HG02610 (cell line): ENCODE results near the gene MED10.
"Not testable (repeated sequence)": the region's sequence is repeated elsewhere in the genome, so short reads cannot be mapped to it uniquely, and the experiment has no call there.

Source experiments
- ATAC-seq: cut with Tn5 transposase; IDR thresholded peaks from one replicate; pipeline ENCODE4 v1.9.1; 2021; ENCODE audit warnings: mild to moderate bottlenecking, moderate library complexity; ENCODE audit not compliant: unreplicated experiment

The MED10 gene

DNA sequence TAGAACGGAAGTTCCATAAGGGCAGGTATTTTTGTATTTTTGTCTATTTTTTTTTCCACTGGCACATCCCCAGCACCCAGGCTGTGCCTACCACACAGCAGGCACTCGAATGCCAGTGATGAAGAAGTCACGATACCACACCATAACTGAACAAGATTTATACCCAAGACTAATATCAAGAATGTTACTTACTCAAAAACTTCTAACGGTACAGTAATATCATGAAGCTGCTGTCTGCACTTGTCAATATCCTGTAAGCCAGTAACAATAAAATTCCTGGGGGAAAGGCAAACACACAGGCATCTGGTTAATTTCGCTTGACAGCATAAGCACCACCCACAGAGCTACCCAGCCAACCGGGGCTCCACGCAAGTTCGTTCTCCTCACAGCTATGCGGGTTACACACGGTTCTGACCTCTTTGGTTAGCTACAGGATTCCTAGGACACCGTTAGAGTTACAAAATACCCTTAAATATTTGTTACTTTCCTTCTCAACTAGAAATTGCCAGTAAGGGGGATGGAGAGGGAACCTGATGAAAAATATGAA lies 1.3 kb downstream of the MED10 start:
- ATAC-seq = no peak

DNA sequence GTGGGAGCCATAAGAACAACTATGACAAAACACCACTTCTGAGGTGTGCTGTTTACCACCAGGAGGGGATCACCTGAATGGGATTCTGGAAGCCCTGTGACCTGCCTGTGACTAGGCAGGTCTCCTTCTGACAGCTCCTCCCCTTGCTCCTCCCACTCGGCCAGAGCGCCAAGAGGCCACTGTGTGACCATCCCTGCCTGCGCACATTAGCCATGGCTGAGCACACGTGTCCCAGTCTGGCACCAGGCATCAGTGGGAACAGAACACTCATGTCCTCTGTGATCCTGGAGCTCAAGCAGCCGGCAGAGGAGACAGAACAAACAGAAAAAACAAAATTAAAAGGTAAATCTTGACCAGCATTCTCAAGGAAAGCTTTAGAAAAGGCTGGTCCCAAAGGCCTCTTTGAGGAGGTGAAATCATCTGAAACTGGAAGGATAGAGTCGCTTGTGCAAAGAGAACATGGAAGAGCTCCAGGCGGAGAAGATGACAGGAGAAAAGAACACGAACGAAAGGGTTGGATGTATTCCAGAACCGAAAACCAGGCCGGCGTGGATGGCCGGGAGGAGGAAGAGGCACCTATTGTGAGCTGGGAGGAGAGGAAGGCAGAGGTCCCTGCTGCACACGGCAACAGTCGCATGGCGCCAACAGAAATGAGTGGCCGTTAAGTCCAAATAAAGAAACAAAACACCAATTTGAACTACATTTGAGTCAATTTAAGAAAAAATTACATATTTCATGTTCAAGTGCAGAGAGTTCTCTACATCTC lies 5.1 kb downstream of the MED10 start:
- no peak for ATAC-seq

DNA sequence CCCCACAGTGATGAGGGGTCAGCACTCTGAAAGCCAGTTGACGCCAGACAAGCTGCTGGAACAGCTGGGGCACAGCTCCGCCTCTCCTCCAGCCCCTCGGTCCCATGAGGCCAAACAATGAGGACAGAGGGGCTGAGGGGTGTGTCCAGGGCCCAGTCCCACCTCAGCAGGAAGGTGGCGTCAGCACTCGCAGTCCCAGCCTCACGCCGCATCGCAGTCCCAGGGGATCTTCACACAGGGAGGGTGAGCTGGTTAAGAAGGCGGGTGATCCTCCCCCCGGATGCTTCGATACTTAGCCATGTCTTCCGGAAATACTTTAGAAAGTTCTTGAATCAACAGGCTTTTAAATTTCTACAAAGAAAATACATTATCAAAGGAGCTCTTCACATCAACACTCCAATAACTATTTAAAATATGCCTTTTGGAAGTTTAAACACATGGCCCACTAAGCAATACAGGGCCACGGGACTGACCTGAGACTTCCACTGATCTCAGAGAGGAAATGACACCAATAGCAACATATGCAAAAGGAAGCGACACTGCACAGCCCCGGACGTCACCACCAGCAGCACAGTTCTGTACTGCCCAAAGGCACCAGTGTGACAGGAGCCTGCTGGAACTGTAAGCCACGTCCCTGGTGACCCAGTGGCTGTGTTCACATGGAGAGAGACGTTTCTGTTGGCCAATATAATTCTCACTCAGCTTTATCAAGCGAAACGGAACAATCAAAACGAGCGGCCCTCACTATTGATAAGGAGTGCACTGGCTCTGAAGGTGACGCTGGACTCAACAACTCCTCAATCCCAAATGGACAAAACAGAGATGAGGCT lies 5.9 kb downstream of the MED10 start:
- no peak for ATAC-seq

DNA sequence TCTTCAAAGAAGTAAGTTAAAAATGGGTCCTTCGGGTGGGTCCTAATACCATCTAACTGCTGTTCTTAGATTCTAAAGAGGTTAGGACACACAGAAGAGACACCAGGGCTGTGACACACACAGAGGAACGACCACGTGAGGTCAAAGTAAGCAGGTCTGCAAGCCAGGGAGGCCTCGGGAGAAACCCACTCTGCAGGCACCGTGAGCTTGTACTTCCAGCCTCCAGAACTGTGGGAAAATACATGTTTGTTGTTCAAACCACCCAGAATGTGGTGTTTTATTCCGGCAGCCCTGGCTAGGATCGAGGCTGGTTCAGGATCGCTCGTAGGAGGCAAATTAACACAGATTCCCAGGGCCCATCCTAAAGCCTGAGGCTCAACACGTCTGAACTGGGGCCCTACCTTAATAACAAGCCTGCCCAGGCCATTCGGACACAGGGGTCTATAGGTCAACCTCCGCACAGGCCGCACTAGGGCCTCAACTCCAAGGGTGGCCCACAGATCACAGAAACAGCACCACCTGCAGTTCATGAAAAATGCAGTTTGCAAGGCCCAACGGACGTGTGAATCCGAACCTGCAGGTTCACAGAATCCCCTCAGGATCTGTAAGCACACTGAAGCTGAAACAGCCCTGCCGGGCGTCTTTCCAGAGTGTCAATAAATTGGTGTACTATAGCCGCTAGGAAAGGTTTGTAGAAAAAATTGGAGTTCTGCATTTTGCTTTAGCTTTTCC lies 7.1 kb downstream of the MED10 start:
- no peak for ATAC-seq

DNA sequence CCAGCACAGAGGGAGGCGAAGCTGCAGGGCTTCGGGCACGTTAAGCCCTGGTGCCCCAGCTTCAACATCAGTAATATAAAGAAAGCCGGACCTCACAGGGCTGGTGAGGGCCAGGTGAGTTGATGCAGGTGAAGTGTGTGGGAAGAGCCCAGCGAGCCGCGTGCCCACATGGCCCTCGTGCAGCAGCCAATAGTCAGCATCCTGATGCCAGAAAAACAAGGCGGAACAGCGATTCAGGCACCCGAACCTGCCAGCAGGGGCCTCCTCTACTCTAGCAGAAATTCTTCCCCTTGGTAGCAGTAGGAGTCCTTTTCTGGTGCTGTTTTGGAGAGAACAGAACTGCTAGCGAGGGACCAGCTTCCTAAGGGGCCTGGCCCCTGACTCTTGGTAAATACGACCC lies 7.8 kb downstream of the MED10 start:
- no peak for ATAC-seq

DNA sequence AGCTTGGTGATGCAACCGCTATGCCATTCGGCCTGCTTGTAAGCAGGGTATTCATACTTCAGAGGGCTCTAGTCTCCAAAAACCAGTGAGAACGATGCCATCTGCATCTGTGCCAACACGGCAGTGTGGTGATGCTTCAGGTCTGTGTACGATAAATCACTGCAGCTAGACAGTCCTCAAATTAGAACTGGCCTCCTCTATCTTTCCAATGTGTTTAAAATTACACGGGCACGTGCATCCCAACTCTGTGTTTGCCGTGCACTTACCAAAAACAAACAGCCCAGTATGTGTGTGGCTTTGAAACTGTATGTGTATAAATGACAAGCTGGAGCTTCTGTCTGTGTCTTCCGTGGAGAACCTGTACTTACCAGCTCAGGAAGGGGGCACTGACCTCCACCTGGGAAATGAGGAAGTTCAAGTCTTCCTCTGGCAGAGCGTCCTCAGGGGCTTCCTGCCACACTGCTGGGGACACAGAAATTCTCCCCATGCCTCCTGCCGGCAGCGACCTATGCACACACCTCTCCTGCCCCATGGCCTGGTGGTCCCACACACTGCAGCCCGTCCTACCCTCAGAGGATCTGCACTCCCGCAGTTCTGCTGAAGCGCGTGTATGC lies 12.3 kb downstream of the MED10 start:
- no peak for ATAC-seq

DNA sequence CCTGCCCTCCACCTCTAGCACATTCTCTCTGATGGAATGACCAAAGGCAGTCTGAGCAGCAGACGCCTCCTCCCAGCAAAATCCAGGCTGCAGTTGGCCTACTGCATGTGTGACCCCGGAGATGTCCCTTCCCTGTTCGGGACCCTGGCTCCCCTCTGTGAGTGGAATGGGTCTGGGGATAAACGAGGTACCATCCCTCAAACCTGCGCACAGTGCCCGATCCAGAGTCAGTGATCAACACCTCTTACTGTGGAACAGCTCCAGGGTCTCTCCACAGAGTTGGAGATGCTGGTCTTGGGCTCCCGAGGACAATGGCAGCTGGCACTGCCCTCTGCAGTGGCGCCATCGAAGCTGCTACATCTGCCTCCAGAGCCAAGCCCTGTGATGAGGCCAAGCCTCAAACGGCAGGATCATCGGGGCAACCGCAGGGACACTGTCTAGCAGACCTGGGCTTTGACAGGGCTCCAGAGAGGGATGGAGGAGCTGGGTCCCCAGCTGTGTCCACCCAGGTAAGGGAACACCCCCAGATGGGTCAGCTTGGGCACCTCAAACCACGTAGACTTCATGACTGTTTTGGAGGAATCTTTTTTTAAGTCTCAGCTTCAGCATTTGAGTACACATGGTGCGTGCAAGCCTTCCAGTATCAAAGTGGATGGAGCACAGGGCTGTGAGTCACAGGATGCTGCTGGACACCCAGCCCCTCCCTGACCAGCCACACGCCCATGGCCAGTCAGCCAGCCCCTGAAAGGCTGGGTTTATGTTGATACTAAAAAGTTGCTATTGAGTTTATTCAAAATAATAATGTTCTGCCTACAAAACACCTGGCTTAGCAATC lies 13.0 kb downstream of the MED10 start:
- no peak for ATAC-seq

DNA sequence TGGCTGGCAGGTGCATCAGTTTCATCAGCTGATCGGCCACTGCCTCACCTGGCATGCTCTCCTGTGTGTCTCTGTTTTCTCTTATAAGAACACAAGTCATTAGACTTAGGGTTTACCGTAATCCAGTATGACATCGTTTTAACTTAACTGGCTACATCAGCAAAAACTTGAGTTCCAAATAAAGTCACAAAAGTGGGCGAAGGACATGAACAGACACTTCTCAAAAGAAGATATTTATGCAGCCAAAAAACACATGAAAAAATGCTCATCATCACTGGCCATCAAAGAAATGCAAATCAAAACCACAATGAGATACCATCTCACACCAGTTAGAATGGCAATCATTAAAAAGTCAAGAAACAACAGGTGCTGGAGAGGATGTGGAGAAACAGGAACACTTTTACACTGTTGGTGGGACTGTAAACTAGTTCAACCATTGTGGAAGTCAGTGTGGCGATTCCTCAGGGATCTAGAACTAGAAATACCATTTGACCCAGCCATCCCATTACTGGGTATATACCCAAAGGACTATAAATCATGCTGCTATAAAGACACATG lies 14.8 kb downstream of the MED10 start:
- ATAC-seq = not testable (repeated sequence)

DNA sequence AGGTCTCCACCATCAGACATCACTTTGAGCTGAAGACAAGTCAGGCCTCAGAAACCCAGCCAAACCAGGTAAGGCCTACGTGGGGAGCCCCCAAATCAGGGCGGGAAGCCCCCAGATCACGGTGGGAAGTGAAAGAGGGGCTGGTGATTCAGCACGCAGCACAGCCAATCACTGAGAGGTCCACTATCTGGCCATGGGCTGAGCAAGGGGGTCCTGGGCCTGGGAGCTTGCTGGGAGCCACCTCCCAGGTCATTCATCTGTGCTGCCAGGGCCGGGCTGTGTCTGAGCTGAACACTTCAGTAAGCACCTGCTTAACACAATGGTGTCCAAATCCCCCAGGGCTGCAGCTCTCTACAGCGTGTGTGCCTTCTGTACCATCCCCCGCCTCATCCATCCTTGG lies 15.5 kb downstream of the MED10 start:
- ATAC-seq = no peak

DNA sequence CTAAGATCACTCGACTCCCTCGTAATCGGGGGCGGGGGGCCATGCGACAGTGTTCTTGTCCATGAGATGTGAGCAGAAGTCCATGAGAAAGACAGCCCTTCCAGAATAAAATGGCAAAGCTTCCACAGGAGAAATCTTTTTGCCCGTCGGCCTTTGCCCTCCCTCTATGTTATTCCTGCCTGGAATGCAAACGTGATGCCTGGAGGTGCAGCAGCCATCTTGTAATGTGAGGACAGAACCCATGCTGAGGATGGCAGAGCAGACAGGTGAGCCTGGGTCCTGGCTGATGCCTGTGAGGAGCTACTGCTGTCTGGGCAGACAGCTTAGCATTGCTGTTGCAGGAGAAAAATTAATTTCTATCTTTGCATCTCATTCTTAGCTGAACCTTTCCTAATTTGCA lies 17.2 kb downstream of the MED10 start:
- ATAC-seq = no peak

DNA sequence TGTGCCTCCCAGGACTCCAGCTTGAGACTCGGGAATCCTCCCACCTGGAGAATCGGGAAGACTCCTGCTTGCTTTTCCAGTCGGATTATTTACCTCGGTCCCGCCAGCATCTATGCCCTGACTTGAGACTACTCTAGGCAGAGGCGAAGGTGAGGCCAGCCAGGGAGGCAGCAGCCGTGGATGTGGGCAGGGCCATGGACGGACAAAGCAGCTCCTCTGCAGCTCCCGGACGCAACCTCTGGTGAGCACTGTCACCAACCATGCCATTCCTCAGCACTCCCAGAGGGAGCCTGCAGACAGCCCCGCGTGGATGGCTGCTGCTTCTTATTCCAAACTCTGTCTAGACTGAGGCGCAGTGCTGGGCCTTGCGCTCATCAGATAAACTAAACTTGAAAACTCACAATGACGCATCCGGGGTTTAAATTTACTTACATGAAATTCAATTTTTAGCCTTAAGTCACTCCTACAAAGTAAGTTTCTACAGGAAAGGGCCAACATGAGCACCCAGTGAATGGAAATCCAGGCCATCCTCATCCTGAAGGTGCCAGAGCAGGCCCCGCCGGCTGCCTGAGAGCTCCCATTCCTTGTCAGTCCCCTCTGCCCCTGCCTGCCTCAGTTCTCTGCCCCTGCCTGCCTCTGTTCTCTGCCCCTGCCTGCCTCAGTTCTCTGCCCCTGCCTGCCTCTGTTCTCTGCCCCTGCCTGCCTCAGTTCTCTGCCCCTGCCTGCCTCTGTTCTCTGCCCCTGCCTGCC lies 17.8 kb downstream of the MED10 start:
- ATAC-seq = no peak

DNA sequence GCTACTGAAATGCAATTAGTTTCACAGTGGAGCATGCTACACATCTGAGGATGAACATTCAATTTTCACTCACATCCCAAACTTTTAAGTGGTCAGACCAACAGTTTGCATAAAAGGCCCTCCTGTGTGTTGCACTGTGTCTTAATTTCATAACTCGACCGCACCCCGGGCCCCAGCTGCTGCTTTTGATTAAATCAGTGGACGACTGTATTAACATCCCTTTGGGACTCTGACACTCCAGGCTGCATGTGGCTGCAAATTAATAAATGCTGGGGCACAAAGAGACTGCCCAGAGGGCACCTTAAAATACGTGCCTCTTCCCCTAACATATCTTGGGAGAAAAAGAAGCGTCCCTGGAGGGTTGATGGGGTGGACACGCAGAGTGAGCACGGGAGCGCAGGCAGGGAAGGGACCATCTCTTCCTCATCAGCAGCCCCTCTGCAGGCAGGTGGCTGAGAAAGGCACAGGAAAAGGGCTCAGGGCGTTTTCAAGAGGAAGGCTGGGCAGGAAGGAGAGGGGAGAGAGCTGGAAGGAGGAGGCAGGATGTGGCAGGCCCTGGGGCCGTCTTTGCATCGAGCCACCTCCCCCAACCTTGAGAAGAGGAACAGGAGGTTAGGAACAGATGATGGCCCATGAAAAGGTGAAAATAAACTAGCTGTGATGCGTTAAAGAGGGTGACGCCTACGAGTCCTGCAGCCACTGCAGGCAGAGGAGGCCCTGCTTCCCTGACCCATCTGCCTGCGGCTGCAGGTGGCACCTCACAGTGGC lies 18.6 kb downstream of the MED10 start:
- ATAC-seq = peak; percentile 83

DNA sequence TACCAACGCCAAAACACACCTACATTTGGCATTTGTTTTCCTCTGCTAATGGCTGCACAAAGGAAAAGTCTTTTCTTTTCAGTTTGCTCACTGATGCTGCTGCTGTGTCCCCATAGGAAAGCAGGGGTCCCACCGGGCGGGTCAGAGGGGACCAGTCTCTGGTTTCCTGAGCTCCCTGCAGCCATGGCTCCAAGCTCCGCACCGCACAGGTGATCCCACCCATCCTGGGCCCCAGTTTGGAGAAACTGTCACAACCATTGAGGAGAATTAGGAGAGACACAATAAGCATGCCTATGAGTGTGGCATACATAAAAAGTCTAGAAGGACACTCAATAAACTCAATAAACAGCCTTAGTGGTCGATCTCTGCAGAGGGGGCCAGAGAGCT lies 19.9 kb downstream of the MED10 start:
- ATAC-seq = no peak

DNA sequence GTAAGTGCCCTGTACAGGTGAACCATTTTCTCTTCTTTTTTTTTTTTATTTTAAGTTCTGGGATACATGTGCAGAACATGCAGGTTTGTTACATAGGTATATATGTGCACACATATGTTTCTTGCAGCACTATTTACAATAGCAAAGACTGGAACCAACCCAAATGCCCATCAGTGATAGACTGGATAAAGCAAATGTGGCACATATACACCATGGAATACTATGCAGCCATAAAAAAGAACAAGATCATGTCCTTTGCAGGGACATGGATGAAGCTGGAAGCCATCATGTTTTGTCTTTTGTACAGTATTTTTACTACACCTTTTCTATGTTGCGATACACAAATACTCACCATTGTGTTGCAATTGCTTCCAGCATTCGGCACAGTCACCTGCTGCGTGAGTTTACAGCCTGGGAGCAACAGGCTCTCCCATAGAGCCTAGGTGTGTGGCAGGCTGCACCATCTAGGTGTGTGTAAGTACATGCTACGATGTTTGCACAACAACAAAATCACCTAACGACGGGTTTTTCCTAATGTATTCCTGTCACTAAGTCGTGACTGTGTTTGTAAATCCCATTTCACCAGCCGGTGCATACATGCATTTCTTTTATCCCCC lies 20.4 kb downstream of the MED10 start:
- ATAC-seq = not testable (repeated sequence)

DNA sequence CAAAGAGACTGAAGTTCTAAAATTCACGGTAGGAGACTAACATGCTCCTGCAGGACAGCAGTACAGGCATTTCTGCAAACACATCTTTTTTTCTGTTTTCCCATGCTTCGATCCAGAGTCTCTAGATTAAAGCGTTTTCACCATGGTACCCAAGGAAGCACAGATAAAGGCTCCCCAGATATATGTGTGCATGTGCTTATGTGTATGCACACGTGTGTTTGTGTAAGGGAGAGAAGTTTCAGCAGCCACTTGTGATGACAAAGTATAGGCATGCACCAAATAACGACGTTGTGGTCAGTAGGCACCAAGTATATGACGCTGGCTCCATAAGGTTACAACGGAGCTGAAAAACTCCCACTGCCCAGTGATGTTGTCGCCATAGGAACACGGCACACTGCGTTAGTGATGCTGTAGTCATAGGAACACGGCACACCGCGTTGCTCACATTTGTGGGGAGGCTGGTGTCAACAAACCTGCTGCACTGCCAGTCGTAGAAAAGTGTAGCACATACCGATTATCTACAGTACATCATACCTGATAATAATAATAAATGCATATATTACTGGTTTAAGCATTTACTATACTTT lies 21.7 kb downstream of the MED10 start:
- no peak for ATAC-seq

DNA sequence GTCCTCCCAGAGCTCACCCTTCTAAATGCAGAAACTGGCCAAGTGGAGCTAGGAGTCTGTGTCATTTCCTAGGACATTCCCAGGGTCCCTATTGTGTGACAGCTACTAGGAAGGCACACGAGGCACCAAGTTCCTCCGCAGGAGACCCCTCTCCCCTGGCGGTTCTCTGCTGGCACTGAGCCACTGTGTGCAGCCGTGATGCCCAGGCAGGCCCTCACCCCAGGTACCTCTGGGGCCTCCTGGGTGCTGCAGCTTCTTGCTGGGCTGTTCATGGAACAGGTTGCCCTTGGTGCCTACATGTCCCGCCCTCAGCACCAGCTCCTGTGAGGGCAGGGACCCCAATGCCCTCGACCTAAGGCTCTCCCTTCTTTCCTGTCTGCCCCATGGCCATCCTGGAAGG lies 23.1 kb downstream of the MED10 start:
- ATAC-seq = no peak

DNA sequence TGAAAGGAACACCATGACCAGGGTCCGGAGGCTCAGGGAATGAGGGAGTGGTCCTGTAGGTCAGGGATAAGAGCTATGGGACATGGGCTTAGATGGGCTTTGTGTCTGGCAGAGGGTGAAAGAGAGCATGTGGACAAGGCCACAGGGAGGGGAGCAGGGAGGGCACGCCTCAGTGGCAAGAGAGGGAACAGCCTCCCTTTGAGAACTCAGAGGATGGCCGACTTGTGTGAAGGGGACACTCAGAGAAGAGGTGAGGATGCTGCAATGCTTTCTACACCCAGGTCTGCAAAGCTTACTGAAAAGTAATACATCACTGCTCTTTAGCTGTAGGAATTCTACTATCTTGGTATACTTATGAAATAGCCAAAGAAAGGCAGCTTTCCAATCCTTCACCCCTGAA lies 23.5 kb downstream of the MED10 start:
- no peak for ATAC-seq
